Type B pancreatic cell (in vitro differentiated cells): Measurements from ENCODE around the gene RAB1B. TPM values are rescaled to one million over a fixed set of nuclear protein-coding genes. Genes with fewer than 3 reads are reported as not detected.

Experiments
- DNase-seq: peaks from one replicate; pipeline ENCODE4 v3.0.0; 2021; ENCODE audit warnings: mixed read lengths; ENCODE audit not compliant: unreplicated experiment; ENCODE audit errors: extremely low spot score
- H3K27ac Mint-ChIP-seq: 2 replicates; pipeline ENCODE4 v1.8.0; 2021; ENCODE audit warnings: mild to moderate bottlenecking, mixed read lengths
- H3K27me3 Mint-ChIP-seq: 2 replicates; pipeline ENCODE4 v1.8.0; 2021; ENCODE audit warnings: mixed read lengths
- H3K36me3 Mint-ChIP-seq: 2 replicates; pipeline ENCODE4 v1.8.0; 2021; ENCODE audit warnings: mixed read lengths
- H3K4me1 Mint-ChIP-seq: one replicate; pipeline ENCODE4 v1.8.0; 2021; ENCODE audit warnings: mixed read lengths; ENCODE audit not compliant: unreplicated experiment
- H3K4me3 Mint-ChIP-seq: 2 replicates; pipeline ENCODE4 v1.8.0; 2021; ENCODE audit warnings: mild to moderate bottlenecking, mixed read lengths
- H3K9me3 Mint-ChIP-seq: 2 replicates; pipeline ENCODE4 v1.8.0; 2021; ENCODE audit warnings: mixed read lengths
- total RNA-seq: library from RNA; stranded (reverse); gene quantifications from 2 replicates; pipeline ENCODE4 v1.2.1, GENCODE V29; 2021; ENCODE audit warnings: low replicate concordance
- TF ChIP-seq, protein P1 (sequence below): fragments of 200-600 bp; sonication (generic); conservative IDR thresholded peaks from 2 replicates; pipeline ENCODE4 v1.5.0; 2021; ENCODE audit warnings: antibody characterized with exemption, mild to moderate bottlenecking

RAB1B gene
- total RNA-seq, 1 donor from 2014 or later: 96.4 TPM

DNA sequence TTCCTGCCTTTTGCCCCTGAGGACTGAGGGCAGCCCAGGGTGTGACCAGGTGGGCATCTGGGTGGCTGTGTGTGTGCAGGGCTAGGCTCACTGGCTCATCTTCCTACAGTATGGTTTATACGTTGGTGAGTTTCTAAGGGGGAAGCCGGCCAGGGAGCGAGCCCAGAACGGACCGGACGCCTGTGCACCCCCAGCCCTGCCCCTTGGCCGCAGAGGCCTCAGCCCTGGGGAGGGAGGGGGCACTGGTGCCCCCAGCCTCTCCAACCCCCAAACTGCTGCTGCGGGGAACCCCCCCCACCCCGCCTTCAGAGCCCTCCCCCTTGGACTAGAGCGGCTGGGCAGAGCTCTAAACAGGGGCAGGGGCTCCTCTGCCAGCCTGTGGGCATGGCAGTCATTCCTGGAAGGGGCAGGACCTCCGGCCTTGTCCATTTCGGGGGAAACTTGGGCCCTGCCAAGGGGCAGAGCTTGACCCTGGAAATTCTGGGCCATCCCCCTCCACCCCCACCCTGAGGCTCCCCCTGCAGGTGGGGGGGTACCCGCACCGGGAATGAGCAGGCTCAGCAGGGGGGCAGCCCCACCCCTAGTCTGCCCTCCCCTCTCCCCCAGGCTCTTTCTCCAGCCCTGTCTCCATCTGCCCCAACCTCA, 15.1 kb downstream of the RAB1B start:
- H3K9me3 Mint-ChIP-seq: no peaks in the 10 kb centered on the region
- H3K4me3 Mint-ChIP-seq: no peak overlapping the region
- H3K4me1 Mint-ChIP-seq: peaks cover 21% of the 10 kb centered on the region
- TF ChIP-seq, protein P1, sequence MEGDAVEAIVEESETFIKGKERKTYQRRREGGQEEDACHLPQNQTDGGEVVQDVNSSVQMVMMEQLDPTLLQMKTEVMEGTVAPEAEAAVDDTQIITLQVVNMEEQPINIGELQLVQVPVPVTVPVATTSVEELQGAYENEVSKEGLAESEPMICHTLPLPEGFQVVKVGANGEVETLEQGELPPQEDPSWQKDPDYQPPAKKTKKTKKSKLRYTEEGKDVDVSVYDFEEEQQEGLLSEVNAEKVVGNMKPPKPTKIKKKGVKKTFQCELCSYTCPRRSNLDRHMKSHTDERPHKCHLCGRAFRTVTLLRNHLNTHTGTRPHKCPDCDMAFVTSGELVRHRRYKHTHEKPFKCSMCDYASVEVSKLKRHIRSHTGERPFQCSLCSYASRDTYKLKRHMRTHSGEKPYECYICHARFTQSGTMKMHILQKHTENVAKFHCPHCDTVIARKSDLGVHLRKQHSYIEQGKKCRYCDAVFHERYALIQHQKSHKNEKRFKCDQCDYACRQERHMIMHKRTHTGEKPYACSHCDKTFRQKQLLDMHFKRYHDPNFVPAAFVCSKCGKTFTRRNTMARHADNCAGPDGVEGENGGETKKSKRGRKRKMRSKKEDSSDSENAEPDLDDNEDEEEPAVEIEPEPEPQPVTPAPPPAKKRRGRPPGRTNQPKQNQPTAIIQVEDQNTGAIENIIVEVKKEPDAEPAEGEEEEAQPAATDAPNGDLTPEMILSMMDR: peak; percentile 16
- DNase-seq: no peak
- peak overlapping the region; percentile 79 for H3K27ac Mint-ChIP-seq
- H3K36me3 Mint-ChIP-seq: no peaks in the 10 kb centered on the region
- H3K27me3 Mint-ChIP-seq: peaks cover 4% of the 10 kb centered on the region

DNA sequence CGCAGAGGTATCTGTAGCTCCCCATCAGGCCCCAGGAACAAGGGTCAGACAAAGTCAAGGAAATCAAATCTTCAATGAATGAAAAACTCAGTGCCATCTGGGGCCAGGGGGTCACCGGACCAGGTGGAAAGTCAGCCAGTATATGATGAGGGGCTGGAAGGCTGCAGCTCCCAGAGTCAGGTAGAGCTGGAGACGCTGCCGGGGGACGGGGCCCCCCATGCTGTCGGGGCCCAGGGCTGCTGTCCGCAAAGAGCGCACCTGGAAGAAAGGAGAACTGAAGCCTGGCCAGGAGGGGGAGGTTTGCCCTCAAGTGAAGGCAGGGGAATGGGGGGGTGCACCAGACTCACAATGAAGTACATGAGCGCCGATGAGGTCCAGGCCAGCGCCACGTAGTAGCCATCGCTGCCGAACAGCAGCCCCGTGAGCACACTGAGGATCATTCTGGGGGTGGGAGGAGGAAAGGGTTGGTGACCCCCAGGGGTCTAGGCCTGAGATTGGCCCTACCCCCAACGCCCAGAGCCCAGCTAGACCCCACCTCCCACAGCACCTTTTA, 16.2 kb downstream of the RAB1B start:
- Mint-ChIP-seq H3K9me3 (no peaks in the 10 kb centered on the region), H3K4me1 (peaks cover 17% of the 10 kb centered on the region), H3K27ac (no peak overlapping the region), H3K36me3 (peaks cover 3% of the 10 kb centered on the region), H3K27me3 (peaks cover 11% of the 10 kb centered on the region), H3K4me3 (no peak overlapping the region)
- TF ChIP-seq, protein P1: no peak
- DNase-seq: no peak

DNA sequence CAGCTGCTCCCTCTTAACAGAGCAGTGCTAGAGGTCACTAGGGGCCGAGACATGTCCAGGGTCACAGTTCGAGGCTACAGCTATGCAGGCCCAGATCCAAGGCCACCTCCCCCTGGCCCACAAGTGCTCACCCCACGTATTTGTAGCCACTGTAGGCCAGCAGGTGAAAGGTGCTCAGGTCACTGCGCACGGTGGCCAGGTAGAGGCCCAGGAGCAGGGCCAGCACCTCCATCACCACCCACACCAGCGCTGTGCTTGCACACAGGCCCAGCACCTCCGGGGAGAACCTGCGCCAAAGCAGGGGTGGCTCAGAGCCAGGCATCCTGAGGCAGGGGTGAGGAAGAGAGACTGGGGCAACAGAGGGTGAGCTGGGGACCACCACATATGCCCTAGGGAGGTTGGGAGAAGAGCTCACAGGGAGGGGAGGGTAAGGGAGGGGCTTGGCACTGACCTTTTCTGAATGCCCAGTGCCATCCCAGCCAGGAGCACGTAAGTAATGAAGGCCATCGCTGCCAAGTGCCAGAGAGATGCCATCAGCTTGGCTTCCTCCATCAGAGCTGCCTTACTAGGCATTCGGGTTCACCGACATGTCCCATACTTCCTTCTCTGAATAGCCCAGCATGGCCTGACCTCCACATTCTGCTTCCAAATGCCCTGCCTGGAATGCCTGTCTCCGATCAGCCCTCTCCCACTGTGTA, 17.0 kb downstream of the RAB1B start:
- Mint-ChIP-seq H3K27me3 (peaks cover 19% of the 10 kb centered on the region), H3K9me3 (no peaks in the 10 kb centered on the region), H3K4me1 (peaks cover 23% of the 10 kb centered on the region), H3K4me3 (peak overlapping the region; percentile 65), H3K36me3 (peaks cover 3% of the 10 kb centered on the region), H3K27ac (no peak overlapping the region)
- TF ChIP-seq, protein P1: no peak
- no peak for DNase-seq

DNA sequence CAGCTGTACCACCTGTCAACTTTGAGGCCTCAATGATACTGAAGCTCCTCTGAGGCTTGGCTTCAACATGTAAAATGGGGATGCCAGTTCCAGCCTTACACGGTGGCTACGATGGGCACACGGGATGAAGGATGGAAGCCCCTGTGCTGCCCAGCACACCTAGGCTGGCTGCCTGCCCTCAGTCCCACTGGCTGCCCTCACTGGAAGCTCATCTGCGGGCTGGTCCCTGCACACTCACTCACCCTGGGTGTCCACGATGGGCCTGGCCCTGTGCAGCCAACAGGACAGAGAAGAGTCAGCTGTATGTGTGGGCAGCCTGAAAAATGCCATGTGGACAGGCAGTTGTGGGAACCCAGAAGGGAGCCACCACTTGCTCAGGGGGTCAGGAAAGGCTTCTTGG, 18.3 kb downstream of the RAB1B start:
- Mint-ChIP-seq H3K4me3 (peak overlapping the region; percentile 72), H3K4me1 (peaks cover 18% of the 10 kb centered on the region), H3K36me3 (peaks cover 3% of the 10 kb centered on the region), H3K27me3 (peaks cover 24% of the 10 kb centered on the region), H3K27ac (no peak overlapping the region), H3K9me3 (no peaks in the 10 kb centered on the region)
- TF ChIP-seq, protein P1: no peak
- DNase-seq: no peak

DNA sequence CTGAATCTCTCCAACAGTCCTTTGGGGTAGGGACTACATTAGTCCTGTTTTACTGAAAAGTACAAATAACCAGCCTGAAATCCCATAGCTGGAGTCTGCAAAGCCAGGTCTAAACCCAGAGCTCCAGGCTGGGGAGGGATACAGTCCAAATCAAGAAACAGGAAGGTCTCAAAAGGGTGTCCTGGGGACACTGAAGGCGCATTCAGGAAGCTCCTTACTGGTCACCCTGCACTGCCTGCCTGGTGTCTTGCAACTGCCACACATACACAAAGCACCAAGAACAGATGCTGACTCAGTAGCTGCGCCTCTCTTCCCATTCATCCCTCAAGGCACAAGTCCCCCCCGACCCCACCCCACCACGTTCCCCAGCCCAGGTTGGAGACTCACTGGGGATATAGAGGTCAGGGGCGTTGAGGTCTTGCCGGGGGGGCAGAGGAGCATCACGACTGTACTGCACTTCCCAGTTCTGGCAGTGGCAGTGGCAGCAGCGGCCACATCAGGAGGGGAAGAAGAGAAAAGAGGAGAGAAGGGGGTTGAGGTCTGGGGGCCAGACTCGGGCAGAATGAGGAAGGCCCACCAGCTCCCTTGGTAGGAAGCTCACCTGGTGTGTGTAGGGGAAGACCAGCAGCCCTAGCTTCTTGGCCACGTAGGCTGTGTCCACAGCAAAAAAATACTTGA, 18.9 kb downstream of the RAB1B start:
- no peak for DNase-seq
- H3K27ac Mint-ChIP-seq: peak overlapping the region; percentile 53
- H3K4me1 Mint-ChIP-seq: peaks cover 18% of the 10 kb centered on the region
- H3K9me3 Mint-ChIP-seq: no peaks in the 10 kb centered on the region
- H3K4me3 Mint-ChIP-seq: peak overlapping the region; percentile 72
- H3K36me3 Mint-ChIP-seq: peaks cover 3% of the 10 kb centered on the region
- TF ChIP-seq, protein P1: no peak
- H3K27me3 Mint-ChIP-seq: peaks cover 25% of the 10 kb centered on the region
